Skeletal muscle tissue (tissue), 4 donors: Measurements from ENCODE around the gene ZMPSTE24. TPM values are rescaled to one million over a fixed set of nuclear protein-coding genes. Genes with fewer than 3 reads are reported as not detected.

ENCODE experiments used
- H3K27ac ChIP-seq: one replicate; pipeline ENCODE4 v1.7.0; 2013; ENCODE audit warnings: mild to moderate bottlenecking, low read depth, low read length, inconsistent platforms
- H3K27me3 ChIP-seq, 3 donors: one replicate each; pipeline ENCODE4 v1.7.0; 2013; ENCODE audit warnings: low read length in 3 of 3; ENCODE audit not compliant: control insufficient read depth in 3 of 3, insufficient read depth in 3 of 3
- H3K36me3 ChIP-seq, 3 donors: one replicate each; pipeline ENCODE4 v1.7.0; 2013; ENCODE audit warnings: low read length in 3 of 3; ENCODE audit not compliant: control insufficient read depth in 3 of 3, insufficient read depth in 3 of 3
- H3K4me1 ChIP-seq, 3 donors: one replicate each; pipeline ENCODE4 v1.7.0; 2013; ENCODE audit warnings: low read length in 3 of 3, mild to moderate bottlenecking in 3 of 3; ENCODE audit not compliant: control insufficient read depth in 3 of 3, insufficient read depth in 3 of 3
- H3K4me3 ChIP-seq, 3 donors: one replicate each; pipeline ENCODE4 v1.7.0; 2013; ENCODE audit warnings: low read length in 3 of 3
- H3K9ac ChIP-seq, 3 donors: one replicate each; pipeline ENCODE4 v1.7.0; 2013; ENCODE audit warnings: low read length in 3 of 3, mild to moderate bottlenecking in 3 of 3, moderate library complexity in 2 of 3, low read depth in 1 of 3
- H3K9me3 ChIP-seq, 3 donors: one replicate each; pipeline ENCODE4 v1.7.0; 2013; ENCODE audit warnings: low read length in 3 of 3; ENCODE audit not compliant: control insufficient read depth in 3 of 3
- total RNA-seq: library from RNA; depleted of rRNA; stranded (reverse); fragments of >200 nt; gene quantifications from one replicate; pipeline ENCODE4 v1.2.3, GENCODE V29; 2014
- donor health status: Osteomylitis.

ZMPSTE24 gene
- total RNA-seq, 1 donor from 2014 or later, result 33.4 TPM

GRCh38 chr1:40300651-40301050 lies 42.6 kb downstream of the ZMPSTE24 start:
- H3K9me3 ChIP-seq, result no peaks in the 10 kb centered on the region
- H3K27ac ChIP-seq, result no peak overlapping the region
- H3K36me3 ChIP-seq, result no peaks in the 10 kb centered on the region
- H3K9ac ChIP-seq, result no peak overlapping the region
- no peaks in the 10 kb centered on the region for H3K4me1 ChIP-seq
- no peak overlapping the region for H3K4me3 ChIP-seq
- H3K27me3 ChIP-seq, result peaks cover 6 to 31% (median 16%) of the 10 kb centered on the region in 3 donors

- no peak overlapping the region for H3K27ac ChIP-seq
- H3K4me1 ChIP-seq, result no peaks in the 10 kb centered on the region
- H3K4me3 ChIP-seq, result no peak overlapping the region
- no peaks in the 10 kb centered on the region for H3K9me3 ChIP-seq
- no peaks in the 10 kb centered on the region for H3K36me3 ChIP-seq
- H3K9ac ChIP-seq, result no peak overlapping the region
- H3K27me3 ChIP-seq, result peaks cover 6 to 31% (median 16%) of the 10 kb centered on the region in 3 donors
These were observed 43.0 kb downstream of the ZMPSTE24 start for GRCh38 chr1:40301066-40301465.

GRCh38 chr1:40301541-40302299 lies 43.7 kb downstream of the ZMPSTE24 start:
- Histone ChIP-seq H3K4me1 (no peaks in the 10 kb centered on the region), H3K9ac (no peak overlapping the region), H3K27me3 (peaks cover 6 to 31% (median 16%) of the 10 kb centered on the region in 3 donors), H3K36me3 (no peaks in the 10 kb centered on the region), H3K27ac (no peak overlapping the region), H3K9me3 (no peaks in the 10 kb centered on the region), H3K4me3 (no peak overlapping the region)

GRCh38 chr1:40302475-40302874 lies 44.4 kb downstream of the ZMPSTE24 start:
- Histone ChIP-seq H3K36me3 (no peaks in the 10 kb centered on the region), H3K9me3 (no peaks in the 10 kb centered on the region), H3K9ac (no peak overlapping the region), H3K4me1 (no peaks in the 10 kb centered on the region), H3K27ac (no peak overlapping the region), H3K27me3 (peaks cover 6 to 31% (median 16%) of the 10 kb centered on the region in 3 donors), H3K4me3 (no peak overlapping the region)

GRCh38 chr1:40303051-40303771 lies 45.2 kb downstream of the ZMPSTE24 start:
- Histone ChIP-seq H3K4me1 (peaks cover 0 to 2% (median 1%) of the 10 kb centered on the region in 3 donors), H3K4me3 (no peak overlapping the region), H3K36me3 (no peaks in the 10 kb centered on the region), H3K27ac (no peak overlapping the region), H3K9me3 (no peaks in the 10 kb centered on the region), H3K9ac (no peak overlapping the region), H3K27me3 (peaks cover 6 to 31% (median 16%) of the 10 kb centered on the region in 3 donors)

GRCh38 chr1:40303790-40304189 lies 45.8 kb downstream of the ZMPSTE24 start:
- no peak overlapping the region for H3K4me3 ChIP-seq
- H3K9ac ChIP-seq, result no peak overlapping the region
- peaks cover 6 to 31% (median 16%) of the 10 kb centered on the region in 3 donors for H3K27me3 ChIP-seq
- H3K36me3 ChIP-seq, result no peaks in the 10 kb centered on the region
- no peak overlapping the region for H3K27ac ChIP-seq
- H3K4me1 ChIP-seq, result peaks cover 0 to 5% (median 3%) of the 10 kb centered on the region in 3 donors
- no peaks in the 10 kb centered on the region for H3K9me3 ChIP-seq

- peaks cover 6 to 22% (median 16%) of the 10 kb centered on the region in 3 donors for H3K27me3 ChIP-seq
- H3K9ac ChIP-seq, result no peak overlapping the region
- H3K27ac ChIP-seq, result no peak overlapping the region
- no peaks in the 10 kb centered on the region for H3K9me3 ChIP-seq
- H3K36me3 ChIP-seq, result no peaks in the 10 kb centered on the region
- H3K4me1 ChIP-seq, result peaks cover 0 to 5% (median 3%) of the 10 kb centered on the region in 3 donors
- H3K4me3 ChIP-seq, result no peak overlapping the region
These were observed 47.4 kb downstream of the ZMPSTE24 start for GRCh38 chr1:40305451-40305850.

GRCh38 chr1:40305871-40306270 lies 47.8 kb downstream of the ZMPSTE24 start:
- no peak overlapping the region for H3K9ac ChIP-seq
- H3K9me3 ChIP-seq, result no peaks in the 10 kb centered on the region
- H3K36me3 ChIP-seq, result no peaks in the 10 kb centered on the region
- H3K4me1 ChIP-seq, result peaks cover 0 to 5% (median 3%) of the 10 kb centered on the region in 3 donors
- H3K27me3 ChIP-seq, result peaks cover 6 to 19% (median 16%) of the 10 kb centered on the region in 3 donors
- H3K27ac ChIP-seq, result no peak overlapping the region
- H3K4me3 ChIP-seq, result no peak overlapping the region

- Histone ChIP-seq H3K27ac (no peak overlapping the region), H3K9me3 (no peaks in the 10 kb centered on the region), H3K4me3 (no peak overlapping the region), H3K4me1 (peaks cover 0 to 5% (median 3%) of the 10 kb centered on the region in 3 donors), H3K36me3 (no peaks in the 10 kb centered on the region), H3K9ac (no peak overlapping the region), H3K27me3 (peaks cover 6 to 19% (median 16%) of the 10 kb centered on the region in 3 donors)
These were observed 48.3 kb downstream of the ZMPSTE24 start for GRCh38 chr1:40306296-40306695.

GRCh38 chr1:40307186-40307585 lies 49.1 kb downstream of the ZMPSTE24 start:
- Histone ChIP-seq H3K4me1 (peaks cover 0 to 5% (median 3%) of the 10 kb centered on the region in 3 donors), H3K36me3 (no peaks in the 10 kb centered on the region), H3K9ac (no peak overlapping the region), H3K27me3 (peaks cover 6 to 19% (median 14%) of the 10 kb centered on the region in 3 donors), H3K9me3 (no peaks in the 10 kb centered on the region), H3K27ac (no peak overlapping the region), H3K4me3 (no peak overlapping the region)
